Stomach (tissue), 9 donors: Measurements from ENCODE around the gene KRTAP10-2. TPM values are rescaled to one million over a fixed set of nuclear protein-coding genes. Genes with fewer than 3 reads are reported as not detected.
A peak's percentile ranks its signal among the peaks of the same experiment; 100 is the strongest.

Experiments used
- DNase-seq, 2 donors: peaks; one replicate each; pipeline versions ENCODE4 v3.0.0 to v3.0.0-alpha.2; 2013 to 2019
- H3K27ac ChIP-seq, 5 donors: fragments of 200-600 bp in 4 of 5; sonication (generic) in 4 of 5; one replicate each; pipeline ENCODE4 v1.5.1; 2013 to 2019; ENCODE audit warnings: mild to moderate bottlenecking in 1 of 5, moderate library complexity in 1 of 5
- H3K27me3 ChIP-seq, 3 donors: fragments of 200-600 bp; sonication (generic); one replicate each; pipeline ENCODE4 v1.5.1; 2017 to 2019; ENCODE audit warnings: mixed run types in 1 of 3
- H3K36me3 ChIP-seq, 4 donors: fragments of 200-600 bp; sonication (generic); 1 replicate in 3 of 4; 2 replicates in 1 of 4; pipeline ENCODE4 v1.5.1; 2016 to 2019
- H3K4me1 ChIP-seq, 4 donors: fragments of 200-600 bp; sonication (generic); one replicate each; pipeline ENCODE4 v1.5.1; 2016 to 2019
- H3K4me3 ChIP-seq, 4 donors: fragments of 200-600 bp; sonication (generic) in 3 of 4; one replicate each; pipeline ENCODE4 v1.5.1; 2016 to 2019; ENCODE audit warnings: mild to moderate bottlenecking in 1 of 4
- H3K9me3 ChIP-seq, 4 donors: fragments of 200-600 bp; sonication (generic); one replicate each; pipeline ENCODE4 v1.5.1; 2016 to 2019
- CTCF ChIP-seq, 7 experiments: fragments of 450-650 bp in 4 of 7; fragments of 200-600 bp in 3 of 7; sonication (generic) in 3 of 7; IDR thresholded peaks; one replicate each; pipeline ENCODE4 v1.5.1; 2016 to 2019; ENCODE audit warnings: antibody characterized with exemption in 7 of 7, control low read depth in 2 of 7, mild to moderate bottlenecking in 1 of 7
- EP300 ChIP-seq: sonication (generic); formaldehyde crosslinking; IDR thresholded peaks from one replicate; pipeline ENCODE4 v1.6.1; 2017; ENCODE audit warnings: antibody characterized with exemption
- POLR2A ChIP-seq, 4 donors: fragments of 450-650 bp; IDR thresholded peaks; one replicate each; pipeline ENCODE4 v1.6.1; 2016; ENCODE audit warnings: antibody characterized with exemption in 4 of 4, control low read depth in 2 of 4, mild to moderate bottlenecking in 1 of 4, moderate library complexity in 1 of 4
- POLR2AphosphoS5 ChIP-seq, 3 donors: sonication (generic); formaldehyde crosslinking; IDR thresholded peaks; one replicate each; pipeline ENCODE4 v1.6.1; 2016; ENCODE audit warnings: antibody characterized with exemption in 3 of 3
- WGBS, 5 donors: extraction: QIAGEN DNeasy Blood & Tissue Kit in 3 of 5; methylation state at CpG; one replicate each; pipeline versions ENCODE4 v1.1.5 to v1.1.7; 2013 to 2018; 5-methylcytosine and 5-hydroxymethylcytosine counted together
- intact Hi-C: fragments of 100-400 bp; cut with DNase I; formaldehyde crosslinking; loops from one replicate; pipeline ENCODE4 v1.15.1; 2023; ENCODE audit warnings: low total_unique reads
- polyA plus RNA-seq, 3 donors: library from polyadenylated mRNA; stranded (reverse); fragments of 200-250 nt; gene quantifications; one replicate each; pipeline ENCODE4 v1.2.3, GENCODE V29; 2013
- total RNA-seq, 5 donors: library from RNA; depleted of rRNA; stranded (reverse); fragments of >200 nt; gene quantifications; one replicate each; pipeline versions ENCODE4 v1.1.0 to v1.2.3, GENCODE V29; 2014 to 2016
- donor health status: healthy with polysubstance abuse.
- donor health status: Bipolar disorder and iron deficiency.
- donor health status: healthy.

Gene KRTAP10-2
- total and polyA plus RNA-seq, 8 donors: not detected

DNA sequence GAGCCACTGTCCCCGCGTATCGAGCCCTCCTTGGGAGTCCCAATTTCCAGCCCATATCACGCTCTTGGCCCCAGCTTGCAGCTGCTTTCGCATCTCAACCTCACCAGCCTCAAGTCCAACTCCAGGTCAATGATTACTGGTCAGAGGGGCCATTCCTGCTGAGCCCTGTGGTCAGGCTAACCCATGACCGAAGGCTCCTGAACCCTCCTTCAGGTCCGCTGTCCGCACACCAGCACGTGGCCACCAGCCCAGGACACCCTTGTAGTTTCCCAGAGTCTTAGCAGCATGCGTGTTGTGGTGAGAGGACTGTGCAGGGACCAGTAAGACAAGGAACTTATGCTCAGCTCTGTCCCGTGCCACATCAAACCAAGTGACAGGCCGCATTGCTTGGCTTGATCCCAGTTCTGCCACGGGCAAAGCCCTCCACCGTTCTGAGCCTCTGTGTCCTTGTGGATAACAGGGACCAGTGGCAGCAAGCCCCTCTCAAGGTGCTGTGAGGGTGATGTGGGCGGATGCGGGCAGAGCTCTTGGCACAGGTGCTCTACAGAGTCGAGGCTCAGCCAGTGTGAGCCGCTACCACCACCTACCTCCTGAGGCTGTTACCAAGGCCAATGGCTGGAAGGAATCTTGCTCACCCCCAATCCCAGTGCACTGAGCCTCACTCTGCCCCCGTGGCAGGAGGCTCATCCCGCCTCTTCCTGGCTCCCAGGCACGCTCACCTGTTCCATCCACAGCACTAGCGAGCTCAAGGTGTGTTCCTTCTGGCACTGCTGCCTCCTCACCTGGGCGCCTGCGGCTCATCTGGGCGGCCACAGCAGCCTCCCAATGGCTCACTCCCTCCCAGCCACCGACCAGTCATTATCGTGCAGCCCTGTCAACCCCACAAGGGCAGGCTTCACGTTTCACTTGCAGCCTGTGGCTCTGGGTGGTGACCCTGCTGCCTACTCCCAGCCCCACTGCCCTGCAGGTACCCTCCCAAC is 31.7 kb downstream of the KRTAP10-2 start:
- H3K4me1 ChIP-seq: no peaks in the 10 kb centered on the region
- peaks cover 0 to 31% (median 0%) of the 10 kb centered on the region in 3 donors for H3K27me3 ChIP-seq
- DNase-seq: no peak
- intact Hi-C loops: loop anchor here (10.0 kb wide), 1 partner anchor 275 kb away; no protein-coding TSS in a partner anchor
- H3K4me3 ChIP-seq: no peak overlapping the region
- WGBS, 5 donors: 84 to 89% (median 86%) methylated on average over 25 to 28 of the region's 28 CpGs
- TF ChIP-seq POLR2AphosphoS5 (IDR thresholded peaks at IDR 0.05) (no peak), POLR2A (IDR thresholded peaks at IDR 0.05) (no peak), CTCF (IDR thresholded peaks at IDR 0.05) (no peak), EP300 (no peak)
- no peaks in the 10 kb centered on the region for H3K9me3 ChIP-seq
- H3K27ac ChIP-seq: no peak overlapping the region
- H3K36me3 ChIP-seq: no peaks in the 10 kb centered on the region

DNA sequence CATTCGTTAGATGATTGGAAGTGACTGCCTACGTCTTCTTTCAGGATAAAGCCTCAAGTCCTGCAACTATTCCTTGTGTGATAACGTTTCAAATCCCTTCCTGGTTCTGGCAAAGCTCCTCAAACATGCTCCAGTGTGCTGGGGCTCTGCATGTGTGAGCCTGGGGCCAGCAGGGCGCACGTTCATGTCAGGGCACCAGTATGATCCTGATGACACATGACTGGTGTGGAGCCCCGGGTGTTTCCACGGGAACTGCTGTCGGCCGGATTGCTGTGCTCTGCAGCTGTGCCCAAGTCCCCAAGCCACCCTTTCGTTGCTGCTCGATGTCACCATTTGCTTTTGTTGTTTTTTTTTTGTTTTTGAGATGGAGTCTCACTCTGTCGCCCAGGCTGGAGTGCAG is 32.6 kb downstream of the KRTAP10-2 start:
- intact Hi-C loops: loop anchor here (10.0 kb wide), 1 partner anchor 276 kb away; no protein-coding TSS in a partner anchor
- no peaks in the 10 kb centered on the region for H3K36me3 ChIP-seq
- TF ChIP-seq CTCF (IDR thresholded peaks at IDR 0.05) (no peak), EP300 (no peak), POLR2A (IDR thresholded peaks at IDR 0.05) (no peak), POLR2AphosphoS5 (IDR thresholded peaks at IDR 0.05) (no peak)
- 51 to 65% (median 62%) methylated on average over 12 of the region's 12 CpGs for WGBS, 5 donors
- DNase-seq: no peak
- H3K9me3 ChIP-seq: no peaks in the 10 kb centered on the region
- peaks cover 0 to 31% (median 0%) of the 10 kb centered on the region in 3 donors for H3K27me3 ChIP-seq
- no peak overlapping the region for H3K4me3 ChIP-seq
- no peaks in the 10 kb centered on the region for H3K4me1 ChIP-seq
- H3K27ac ChIP-seq: no peak overlapping the region

GRCh38 chr21:44517175-44517899 is 34.0 kb downstream of the KRTAP10-2 start:
- Histone ChIP-seq H3K36me3 (no peaks in the 10 kb centered on the region), H3K4me3 (no peak overlapping the region), H3K27ac (no peak overlapping the region), H3K4me1 (no peaks in the 10 kb centered on the region), H3K9me3 (no peaks in the 10 kb centered on the region), H3K27me3 (peaks cover 0 to 31% (median 0%) of the 10 kb centered on the region in 3 donors)
- intact Hi-C loops: loop anchor here (10.0 kb wide), 1 partner anchor 277 kb away; no protein-coding TSS in a partner anchor
- DNase-seq: peak; percentile 38 to 70
- 73 to 87% (median 82%) methylated on average over 14 to 15 of the region's 15 CpGs for WGBS, 5 donors
- TF ChIP-seq EP300: no peak
- TF ChIP-seq POLR2AphosphoS5 (IDR thresholded peaks at IDR 0.05): no peak
- TF ChIP-seq CTCF (IDR thresholded peaks at IDR 0.05): no peak

GRCh38 chr21:44516828-44517174 is 34.5 kb downstream of the KRTAP10-2 start:
- intact Hi-C loops: loop anchor here (10.0 kb wide), 1 partner anchor 278 kb away; no protein-coding TSS in a partner anchor
- H3K36me3 ChIP-seq: no peaks in the 10 kb centered on the region
- DNase-seq: no peak
- no peak overlapping the region for H3K4me3 ChIP-seq
- TF ChIP-seq POLR2A (IDR thresholded peaks at IDR 0.05) (no peak), POLR2AphosphoS5 (IDR thresholded peaks at IDR 0.05) (no peak), EP300 (no peak), CTCF (IDR thresholded peaks at IDR 0.05) (no peak)
- H3K9me3 ChIP-seq: no peaks in the 10 kb centered on the region
- no peak overlapping the region for H3K27ac ChIP-seq
- no peaks in the 10 kb centered on the region for H3K4me1 ChIP-seq
- H3K27me3 ChIP-seq: peaks cover 0 to 30% (median 0%) of the 10 kb centered on the region in 3 donors
- 86 to 93% (median 91%) methylated on average over 10 of the region's 10 CpGs for WGBS, 5 donors
